Duodenal mucosa (tissue), 2 donors: ENCODE data around the gene FBXO34.
"Not testable (repeated sequence)": the region's sequence is repeated elsewhere in the genome, so short reads cannot be mapped to it uniquely, and the experiment has no call there.

Experiments used
- H3K27ac ChIP-seq: one replicate; pipeline ENCODE4 v1.7.0; 2013; ENCODE audit warnings: low read depth, low read length
- H3K27me3 ChIP-seq, 2 donors: one replicate each; pipeline ENCODE4 v1.7.0; 2013; ENCODE audit warnings: low read length in 2 of 2, control low read depth in 1 of 2; ENCODE audit not compliant: insufficient read depth in 2 of 2, control insufficient read depth in 1 of 2
- H3K36me3 ChIP-seq, 2 donors: one replicate each; pipeline ENCODE4 v1.7.0; 2013; ENCODE audit warnings: low read length in 2 of 2, control low read depth in 1 of 2; ENCODE audit not compliant: insufficient read depth in 2 of 2, control insufficient read depth in 1 of 2
- H3K4me1 ChIP-seq, 2 donors: one replicate each; pipeline ENCODE4 v1.7.0; 2013; ENCODE audit warnings: low read length in 2 of 2, control low read depth in 1 of 2; ENCODE audit not compliant: insufficient read depth in 2 of 2, control insufficient read depth in 1 of 2
- H3K4me3 ChIP-seq, 2 donors: one replicate each; pipeline ENCODE4 v1.7.0; 2013; ENCODE audit warnings: low read length in 2 of 2, low read depth in 1 of 2
- H3K9ac ChIP-seq, 2 donors: one replicate each; pipeline ENCODE4 v1.7.0; 2013; ENCODE audit warnings: low read length in 2 of 2, low read depth in 1 of 2
- H3K9me3 ChIP-seq, 2 donors: one replicate each; pipeline ENCODE4 v1.7.0; 2013; ENCODE audit warnings: low read length in 2 of 2, control low read depth in 1 of 2; ENCODE audit not compliant: control insufficient read depth in 1 of 2

FBXO34 gene

GRCh38 chr14:55373784-55374705 is 102.8 kb downstream of the FBXO34 start:
- H3K27me3 ChIP-seq: no peaks in the 10 kb centered on the region
- no peak overlapping the region for H3K9ac ChIP-seq
- no peak overlapping the region for H3K27ac ChIP-seq
- no peak overlapping the region for H3K4me3 ChIP-seq
- H3K9me3 ChIP-seq: no peaks in the 10 kb centered on the region
- H3K4me1 ChIP-seq: no peaks in the 10 kb centered on the region
- peaks cover 16 to 31% of the 10 kb centered on the region in 2 donors for H3K36me3 ChIP-seq

- H3K27me3 ChIP-seq: no peaks in the 10 kb centered on the region
- H3K4me1 ChIP-seq: no peaks in the 10 kb centered on the region
- no peaks in the 10 kb centered on the region for H3K9me3 ChIP-seq
- H3K9ac ChIP-seq: no peak overlapping the region
- H3K36me3 ChIP-seq: peaks cover 11 to 28% of the 10 kb centered on the region in 2 donors
- H3K27ac ChIP-seq: no peak overlapping the region
- no peak overlapping the region for H3K4me3 ChIP-seq
Measured at GRCh38 chr14:55374771-55375170, 103.5 kb downstream of the FBXO34 start.

DNA sequence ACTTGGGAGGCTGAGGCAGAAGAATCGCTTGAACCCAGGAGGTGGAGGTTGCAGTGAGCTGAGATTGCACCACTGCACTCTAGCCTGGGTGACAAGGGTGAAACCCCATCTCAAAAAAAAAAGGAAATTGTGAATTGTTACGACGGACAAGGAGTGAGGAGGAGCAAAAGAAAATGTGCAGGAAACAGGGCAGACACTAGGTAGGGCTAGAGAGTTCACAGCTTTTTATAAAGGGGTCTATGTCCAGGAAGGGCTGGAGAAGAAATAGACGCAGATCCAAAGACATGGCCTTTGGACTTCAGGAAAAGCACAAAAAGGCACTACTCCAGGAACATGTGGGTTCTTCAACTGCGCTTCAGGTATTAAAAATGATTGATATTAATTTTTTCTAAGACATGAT is 106.0 kb downstream of the FBXO34 start:
- no peak overlapping the region for H3K4me3 ChIP-seq
- H3K27ac ChIP-seq: no peak overlapping the region
- no peak overlapping the region for H3K9ac ChIP-seq
- peaks cover 22 to 46% of the 10 kb centered on the region in 2 donors for H3K36me3 ChIP-seq
- no peaks in the 10 kb centered on the region for H3K4me1 ChIP-seq
- H3K27me3 ChIP-seq: no peaks in the 10 kb centered on the region
- no peaks in the 10 kb centered on the region for H3K9me3 ChIP-seq

- H3K36me3 ChIP-seq: peaks cover 22 to 47% of the 10 kb centered on the region in 2 donors
- H3K9me3 ChIP-seq: no peaks in the 10 kb centered on the region
- H3K27ac ChIP-seq: no peak overlapping the region
- no peak overlapping the region for H3K4me3 ChIP-seq
- H3K27me3 ChIP-seq: no peaks in the 10 kb centered on the region
- no peak overlapping the region for H3K9ac ChIP-seq
- H3K4me1 ChIP-seq: peaks cover 0 to 8% of the 10 kb centered on the region in 2 donors
Measured at GRCh38 chr14:55381040-55381439, 109.8 kb downstream of the FBXO34 start.

DNA sequence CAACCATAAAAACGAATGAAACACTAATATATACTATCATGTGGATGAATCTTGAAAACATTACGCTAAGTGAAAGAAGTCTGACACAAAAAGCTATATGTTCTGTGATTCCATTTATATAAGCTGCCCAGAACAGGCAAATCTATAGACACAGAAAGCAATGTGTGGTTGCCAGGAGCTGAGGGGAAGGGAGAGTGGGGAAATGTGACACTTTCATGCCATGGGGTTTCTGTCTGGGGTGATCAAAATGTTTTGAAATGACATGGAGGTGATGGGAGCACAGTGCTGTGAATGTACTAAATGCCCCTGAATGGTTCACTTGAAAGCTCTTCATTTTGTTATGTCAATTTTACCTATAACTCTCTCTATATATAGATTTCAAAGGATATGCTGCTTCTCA is 110.3 kb downstream of the FBXO34 start:
- Histone ChIP-seq H3K4me3 (no peak overlapping the region), H3K36me3 (peaks cover 18 to 42% of the 10 kb centered on the region in 2 donors), H3K9me3 (no peaks in the 10 kb centered on the region), H3K27ac (no peak overlapping the region), H3K4me1 (peaks cover 0 to 13% of the 10 kb centered on the region in 2 donors), H3K27me3 (no peaks in the 10 kb centered on the region), H3K9ac (no peak overlapping the region)

DNA sequence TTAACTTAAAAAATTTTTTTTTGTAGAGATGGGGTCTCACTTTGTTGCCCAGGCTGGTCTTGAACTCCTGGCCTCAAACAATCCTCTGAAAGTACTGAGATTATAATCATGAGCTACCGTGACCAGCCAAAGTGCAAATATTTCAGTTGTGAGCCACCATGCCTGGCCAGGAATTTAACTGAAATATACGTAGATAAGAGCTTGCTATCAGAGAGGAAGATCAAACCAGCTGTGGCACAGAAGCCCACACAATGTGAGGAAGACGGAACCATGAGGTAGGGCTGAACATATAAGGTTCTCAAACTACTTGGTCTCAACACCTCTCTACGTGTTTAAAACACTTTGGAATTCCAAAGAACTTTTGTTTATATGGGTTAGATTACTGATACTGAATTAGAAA is 111.3 kb downstream of the FBXO34 start:
- Histone ChIP-seq H3K9ac (no peak overlapping the region), H3K4me3 (no peak overlapping the region), H3K36me3 (peaks cover 16 to 34% of the 10 kb centered on the region in 2 donors), H3K4me1 (peaks cover 0 to 16% of the 10 kb centered on the region in 2 donors), H3K9me3 (no peaks in the 10 kb centered on the region), H3K27me3 (no peaks in the 10 kb centered on the region), H3K27ac (no peak overlapping the region)

DNA sequence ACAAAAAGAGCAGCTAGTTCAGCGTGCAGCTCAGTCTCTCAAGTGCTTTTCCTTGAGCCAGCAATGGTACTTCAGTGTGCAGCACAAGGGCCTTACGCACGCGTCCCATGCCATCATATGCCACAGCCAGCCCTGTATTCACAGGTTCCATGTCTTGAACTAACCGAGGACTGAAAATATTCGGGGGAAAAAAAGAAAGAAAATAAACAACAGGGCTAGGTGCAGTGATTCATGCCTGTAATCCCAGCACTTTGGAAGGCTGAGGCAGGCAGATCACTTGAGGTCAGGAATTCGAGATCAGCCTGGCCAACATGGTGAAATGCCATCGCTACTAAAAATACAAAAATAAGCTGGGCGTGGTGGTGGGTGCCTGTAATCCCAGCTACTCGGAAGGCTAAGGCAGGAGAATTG is 111.8 kb downstream of the FBXO34 start:
- H3K36me3 ChIP-seq: peaks cover 17 to 31% of the 10 kb centered on the region in 2 donors
- H3K4me3 ChIP-seq, H3K27me3 ChIP-seq, H3K9me3 ChIP-seq, H3K9ac ChIP-seq, H3K27ac ChIP-seq: not testable (repeated sequence)
- H3K4me1 ChIP-seq: peaks cover 0 to 16% of the 10 kb centered on the region in 2 donors

DNA sequence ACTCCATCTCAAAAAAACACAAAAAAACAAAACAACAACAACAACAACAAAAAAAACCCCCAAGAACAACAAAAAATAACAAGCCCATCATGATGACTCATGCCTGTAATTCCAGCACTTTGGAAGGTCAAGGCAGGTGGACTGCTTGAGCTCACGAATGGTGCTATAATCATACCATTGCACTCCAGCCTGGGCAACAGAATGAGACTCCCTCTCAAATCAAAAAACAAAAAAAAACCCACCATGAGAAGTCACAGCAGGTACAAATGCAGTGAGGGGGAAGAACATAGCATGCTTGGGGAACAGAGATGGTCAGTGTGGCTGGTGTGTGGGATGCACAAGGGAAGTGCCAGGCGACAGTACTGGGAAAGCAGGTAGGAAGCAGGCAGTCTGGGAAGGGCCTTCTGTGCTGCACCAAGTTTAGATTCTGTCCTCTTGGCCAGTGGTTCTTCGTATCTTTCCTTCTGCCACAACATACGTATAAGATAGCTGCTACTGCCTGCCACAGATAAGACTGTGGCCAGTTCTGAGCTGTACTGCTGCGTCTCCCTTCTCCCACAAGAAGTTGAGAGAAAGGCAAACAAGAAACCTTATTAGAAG is 112.4 kb downstream of the FBXO34 start:
- H3K4me1 ChIP-seq: peaks cover 0 to 16% of the 10 kb centered on the region in 2 donors
- H3K27me3 ChIP-seq: no peaks in the 10 kb centered on the region
- H3K9me3 ChIP-seq: no peaks in the 10 kb centered on the region
- H3K36me3 ChIP-seq: peaks cover 18 to 33% of the 10 kb centered on the region in 2 donors
- no peak overlapping the region for H3K4me3 ChIP-seq
- H3K27ac ChIP-seq: no peak overlapping the region
- no peak overlapping the region for H3K9ac ChIP-seq

DNA sequence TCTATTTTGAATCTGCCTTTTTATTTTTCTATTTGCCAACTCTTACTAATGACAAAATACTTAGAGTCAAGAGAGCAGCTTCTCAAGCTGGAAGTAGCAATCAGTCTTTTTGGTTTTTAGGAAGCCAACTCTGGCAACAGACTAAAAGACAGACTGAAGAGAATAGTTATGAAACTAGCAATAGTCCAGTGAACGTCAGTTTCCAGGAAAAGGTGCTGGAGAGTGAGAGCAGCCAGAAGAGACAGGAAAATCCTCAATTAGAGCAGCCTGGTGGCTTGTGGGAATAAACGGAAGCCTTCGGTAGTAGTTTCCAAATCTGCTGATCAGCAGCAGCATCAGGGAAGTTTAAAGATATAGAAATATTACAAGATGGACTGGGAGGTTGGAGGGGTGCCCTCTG is 113.3 kb downstream of the FBXO34 start:
- H3K4me1 ChIP-seq: peaks cover 0 to 16% of the 10 kb centered on the region in 2 donors
- peaks cover 14 to 34% of the 10 kb centered on the region in 2 donors for H3K36me3 ChIP-seq
- H3K27ac ChIP-seq: no peak overlapping the region
- H3K4me3 ChIP-seq: no peak overlapping the region
- no peaks in the 10 kb centered on the region for H3K27me3 ChIP-seq
- no peaks in the 10 kb centered on the region for H3K9me3 ChIP-seq
- no peak overlapping the region for H3K9ac ChIP-seq

DNA sequence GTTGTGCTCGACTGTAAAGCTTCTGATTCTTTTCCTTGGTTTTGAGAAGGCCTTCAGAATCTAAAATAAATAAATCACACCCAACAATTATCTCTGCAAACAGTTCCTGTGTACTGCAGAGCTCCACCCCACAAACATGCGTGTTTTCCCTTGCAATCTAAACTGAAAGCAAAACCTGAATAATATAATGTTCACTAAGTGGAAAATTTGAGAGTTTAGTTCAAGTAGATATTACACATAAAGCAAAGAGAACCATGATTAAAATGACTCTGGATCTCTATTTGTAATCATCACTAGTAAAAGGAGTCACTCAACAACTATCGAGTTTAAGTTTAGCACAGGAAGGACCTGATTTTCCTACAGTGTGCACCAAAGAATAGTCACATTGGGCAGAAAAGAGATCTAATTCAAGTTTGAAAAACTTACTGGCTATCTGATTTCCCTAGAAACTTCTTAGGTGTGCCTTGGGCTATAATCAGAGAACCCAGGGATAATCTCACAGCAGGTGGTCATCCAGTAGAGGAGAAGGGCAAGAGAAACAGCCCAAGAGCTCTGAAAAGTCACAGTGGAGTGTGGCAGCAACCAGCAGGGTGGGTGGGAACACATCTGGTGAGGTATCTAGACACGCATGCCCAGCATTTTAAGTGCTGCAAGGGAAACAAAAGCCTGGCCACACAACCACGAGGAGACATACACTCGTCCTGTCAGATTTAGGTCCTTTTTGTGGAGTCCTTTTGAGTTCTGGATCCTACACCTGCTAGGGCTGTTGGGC is 115.0 kb downstream of the FBXO34 start:
- Histone ChIP-seq H3K27me3 (no peaks in the 10 kb centered on the region), H3K4me3 (peak overlapping the region in 1 of 2 donors; percentile 5), H3K9ac (no peak overlapping the region), H3K9me3 (no peaks in the 10 kb centered on the region), H3K36me3 (peaks cover 9 to 21% of the 10 kb centered on the region in 2 donors), H3K4me1 (peaks cover 0 to 16% of the 10 kb centered on the region in 2 donors), H3K27ac (peak overlapping the region; percentile 47)
